Activated naive CD4-positive, alpha-beta T cell treated with anti-CD3 and anti-CD28 coated beads, Interleukin-2, amount 50 U/mL, for 24 hours (primary cell): ENCODE results near the gene PTPN1.
"Not testable (repeated sequence)": the region's sequence is repeated elsewhere in the genome, so short reads cannot be mapped to it uniquely, and the experiment has no call there.

Source experiments
- H3K27ac Mint-ChIP-seq: one replicate; pipeline ENCODE4 v1.8.0; 2021; ENCODE audit warnings: mild to moderate bottlenecking, mixed read lengths
- H3K27me3 Mint-ChIP-seq: one replicate; pipeline ENCODE4 v1.8.0; 2021; ENCODE audit warnings: mixed read lengths
- H3K36me3 Mint-ChIP-seq: one replicate; pipeline ENCODE4 v1.8.0; 2021; ENCODE audit warnings: mixed read lengths
- H3K4me1 Mint-ChIP-seq: one replicate; pipeline ENCODE4 v1.8.0; 2021; ENCODE audit warnings: mixed read lengths
- H3K4me3 Mint-ChIP-seq: one replicate; pipeline ENCODE4 v1.8.0; 2021; ENCODE audit warnings: mild to moderate bottlenecking, mixed read lengths
- H3K9me3 Mint-ChIP-seq: one replicate; pipeline ENCODE4 v1.8.0; 2021; ENCODE audit warnings: mixed read lengths

Gene PTPN1

GRCh38 chr20:50604451-50604850 lies 94.3 kb downstream of the PTPN1 start:
- H3K36me3 Mint-ChIP-seq: no peaks in the 10 kb centered on the region

GRCh38 chr20:50605136-50605535 lies 95.0 kb downstream of the PTPN1 start:
- no peaks in the 10 kb centered on the region for H3K9me3 Mint-ChIP-seq
- no peak overlapping the region for H3K27ac Mint-ChIP-seq
- no peak overlapping the region for H3K4me3 Mint-ChIP-seq
- no peaks in the 10 kb centered on the region for H3K36me3 Mint-ChIP-seq
- H3K27me3 Mint-ChIP-seq: no peaks in the 10 kb centered on the region
- H3K4me1 Mint-ChIP-seq: no peaks in the 10 kb centered on the region

More at GRCh38 chr20:50604451-50604850, 94.3 kb downstream of the PTPN1 start:
- Mint-ChIP-seq H3K27me3 (no peaks in the 10 kb centered on the region), H3K4me3 (no peak overlapping the region), H3K9me3 (no peaks in the 10 kb centered on the region), H3K4me1 (no peaks in the 10 kb centered on the region), H3K27ac (no peak overlapping the region)

- H3K27ac Mint-ChIP-seq: no peak overlapping the region
- H3K9me3 Mint-ChIP-seq: no peaks in the 10 kb centered on the region
Measured at GRCh38 chr20:50607436-50607835, 97.3 kb downstream of the PTPN1 start.

GRCh38 chr20:50607850-50608749 lies 97.9 kb downstream of the PTPN1 start:
- Mint-ChIP-seq H3K4me1 (no peaks in the 10 kb centered on the region), H3K27me3 (no peaks in the 10 kb centered on the region), H3K27ac (no peak overlapping the region), H3K36me3 (no peaks in the 10 kb centered on the region), H3K4me3 (no peak overlapping the region), H3K9me3 (no peaks in the 10 kb centered on the region)

More at GRCh38 chr20:50607436-50607835, 97.3 kb downstream of the PTPN1 start:
- Mint-ChIP-seq H3K4me1 (no peaks in the 10 kb centered on the region), H3K4me3 (no peak overlapping the region), H3K27me3 (no peaks in the 10 kb centered on the region), H3K36me3 (no peaks in the 10 kb centered on the region)

- H3K4me3 Mint-ChIP-seq: no peak overlapping the region
- no peaks in the 10 kb centered on the region for H3K36me3 Mint-ChIP-seq
Measured at GRCh38 chr20:50608750-50609104, 98.5 kb downstream of the PTPN1 start.

GRCh38 chr20:50609438-50609989 lies 99.3 kb downstream of the PTPN1 start:
- no peaks in the 10 kb centered on the region for H3K36me3 Mint-ChIP-seq
- H3K27ac Mint-ChIP-seq: no peak overlapping the region
- H3K4me1 Mint-ChIP-seq: no peaks in the 10 kb centered on the region

More at GRCh38 chr20:50608750-50609104, 98.5 kb downstream of the PTPN1 start:
- no peaks in the 10 kb centered on the region for H3K9me3 Mint-ChIP-seq
- no peaks in the 10 kb centered on the region for H3K27me3 Mint-ChIP-seq
- no peak overlapping the region for H3K27ac Mint-ChIP-seq
- H3K4me1 Mint-ChIP-seq: no peaks in the 10 kb centered on the region

GRCh38 chr20:50610212-50610718 lies 100.1 kb downstream of the PTPN1 start:
- Mint-ChIP-seq H3K36me3 (no peaks in the 10 kb centered on the region), H3K27me3 (no peaks in the 10 kb centered on the region), H3K4me1 (no peaks in the 10 kb centered on the region), H3K9me3 (no peaks in the 10 kb centered on the region), H3K4me3 (no peak overlapping the region), H3K27ac (no peak overlapping the region)

More at GRCh38 chr20:50609438-50609989, 99.3 kb downstream of the PTPN1 start:
- Mint-ChIP-seq H3K9me3 (no peaks in the 10 kb centered on the region), H3K4me3 (no peak overlapping the region), H3K27me3 (no peaks in the 10 kb centered on the region)

- no peaks in the 10 kb centered on the region for H3K27me3 Mint-ChIP-seq
- H3K36me3 Mint-ChIP-seq: no peaks in the 10 kb centered on the region
- no peak overlapping the region for H3K4me3 Mint-ChIP-seq
- no peak overlapping the region for H3K27ac Mint-ChIP-seq
- H3K9me3 Mint-ChIP-seq: no peaks in the 10 kb centered on the region
- no peaks in the 10 kb centered on the region for H3K4me1 Mint-ChIP-seq
Measured at GRCh38 chr20:50611128-50611810, 101.1 kb downstream of the PTPN1 start.

GRCh38 chr20:50613438-50614169 lies 103.4 kb downstream of the PTPN1 start:
- H3K4me3 Mint-ChIP-seq: no peak overlapping the region
- H3K36me3 Mint-ChIP-seq: no peaks in the 10 kb centered on the region
- no peaks in the 10 kb centered on the region for H3K27me3 Mint-ChIP-seq
- no peaks in the 10 kb centered on the region for H3K4me1 Mint-ChIP-seq
- H3K27ac Mint-ChIP-seq: no peak overlapping the region
- no peaks in the 10 kb centered on the region for H3K9me3 Mint-ChIP-seq

GRCh38 chr20:50615407-50615806 lies 105.2 kb downstream of the PTPN1 start:
- Mint-ChIP-seq H3K4me3 (no peak overlapping the region), H3K27ac (no peak overlapping the region), H3K27me3 (no peaks in the 10 kb centered on the region), H3K36me3 (no peaks in the 10 kb centered on the region), H3K9me3 (no peaks in the 10 kb centered on the region), H3K4me1 (no peaks in the 10 kb centered on the region)

GRCh38 chr20:50617022-50617421 lies 106.8 kb downstream of the PTPN1 start:
- Mint-ChIP-seq H3K4me3 (no peak overlapping the region), H3K36me3 (no peaks in the 10 kb centered on the region), H3K9me3 (no peaks in the 10 kb centered on the region), H3K27ac (no peak overlapping the region), H3K27me3 (no peaks in the 10 kb centered on the region), H3K4me1 (no peaks in the 10 kb centered on the region)

GRCh38 chr20:50618537-50618936 lies 108.4 kb downstream of the PTPN1 start:
- Mint-ChIP-seq H3K4me1 (no peaks in the 10 kb centered on the region), H3K4me3 (no peak overlapping the region), H3K36me3 (no peaks in the 10 kb centered on the region), H3K9me3 (no peaks in the 10 kb centered on the region), H3K27ac (no peak overlapping the region), H3K27me3 (no peaks in the 10 kb centered on the region)

GRCh38 chr20:50620459-50620858 lies 110.3 kb downstream of the PTPN1 start:
- H3K27me3 Mint-ChIP-seq, H3K27ac Mint-ChIP-seq, H3K9me3 Mint-ChIP-seq, H3K4me1 Mint-ChIP-seq, H3K4me3 Mint-ChIP-seq, H3K36me3 Mint-ChIP-seq: not testable (repeated sequence)

- no peak overlapping the region for H3K27ac Mint-ChIP-seq
- no peaks in the 10 kb centered on the region for H3K36me3 Mint-ChIP-seq
- H3K27me3 Mint-ChIP-seq: no peaks in the 10 kb centered on the region
- no peaks in the 10 kb centered on the region for H3K4me1 Mint-ChIP-seq
- H3K9me3 Mint-ChIP-seq: no peaks in the 10 kb centered on the region
- H3K4me3 Mint-ChIP-seq: no peak overlapping the region
Measured at GRCh38 chr20:50621068-50621665, 111.0 kb downstream of the PTPN1 start.
